ENCODE data around the gene GBE1.

GBE1 gene

GRCh38 chr3:81466201-81466560 is 295.3 kb downstream of the GBE1 start:
- Histone ChIP-seq H3K4me1 (ENCODE audit: insufficient read depth, insufficient read length) (no peaks in the 10 kb centered on the region), H3K9me3 (ENCODE audit: insufficient read depth, low read length) (no peaks in the 10 kb centered on the region), H3K4me3 (ENCODE audit: insufficient read length, low read depth) (no peak overlapping the region), H3K9ac (ENCODE audit: insufficient read length, low read depth) (no peak overlapping the region), H3K27me3 (ENCODE audit: insufficient read depth, insufficient read length) (no peaks in the 10 kb centered on the region), H3K36me3 (ENCODE audit: insufficient read depth, insufficient read length, low read length) (no peaks in the 10 kb centered on the region)
- no peak for DNase-seq (ENCODE audit: low read depth, low spot score)
- TF ChIP-seq SUZ12 (IDR thresholded peaks at IDR 0.05; ENCODE audit: extremely low read depth, insufficient read depth, insufficient read length): no peak
- no peak for TF ChIP-seq YY1 (IDR thresholded peaks at IDR 0.05; ENCODE audit: insufficient read depth, insufficient read length)
- no peak for TF ChIP-seq ZNF274 (IDR thresholded peaks at IDR 0.05; ENCODE audit: low read depth, low read length)

GRCh38 chr3:81465510-81466200 is 295.8 kb downstream of the GBE1 start:
- H3K36me3 ChIP-seq (ENCODE audit: insufficient read depth, insufficient read length, low read length): no peaks in the 10 kb centered on the region
- DNase-seq (ENCODE audit: low read depth, low spot score): no peak
- no peaks in the 10 kb centered on the region for H3K27me3 ChIP-seq (ENCODE audit: insufficient read depth, insufficient read length)
- no peak overlapping the region for H3K9ac ChIP-seq (ENCODE audit: insufficient read length, low read depth)
- H3K4me1 ChIP-seq (ENCODE audit: insufficient read depth, insufficient read length): no peaks in the 10 kb centered on the region
- TF ChIP-seq SUZ12 (IDR thresholded peaks at IDR 0.05; ENCODE audit: extremely low read depth, insufficient read depth, insufficient read length) (no peak), ZNF274 (IDR thresholded peaks at IDR 0.05; ENCODE audit: low read depth, low read length) (no peak), YY1 (IDR thresholded peaks at IDR 0.05; ENCODE audit: insufficient read depth, insufficient read length) (no peak)
- no peak overlapping the region for H3K4me3 ChIP-seq (ENCODE audit: insufficient read length, low read depth)
- H3K9me3 ChIP-seq (ENCODE audit: insufficient read depth, low read length): no peaks in the 10 kb centered on the region

- H3K4me3 ChIP-seq (ENCODE audit: insufficient read length, low read depth): no peak overlapping the region
- TF ChIP-seq SUZ12 (IDR thresholded peaks at IDR 0.05; ENCODE audit: extremely low read depth, insufficient read depth, insufficient read length) (no peak), ZNF274 (IDR thresholded peaks at IDR 0.05; ENCODE audit: low read depth, low read length) (no peak), YY1 (IDR thresholded peaks at IDR 0.05; ENCODE audit: insufficient read depth, insufficient read length) (no peak)
- no peaks in the 10 kb centered on the region for H3K9me3 ChIP-seq (ENCODE audit: insufficient read depth, low read length)
- no peaks in the 10 kb centered on the region for H3K4me1 ChIP-seq (ENCODE audit: insufficient read depth, insufficient read length)
- no peaks in the 10 kb centered on the region for H3K36me3 ChIP-seq (ENCODE audit: insufficient read depth, insufficient read length, low read length)
- H3K9ac ChIP-seq (ENCODE audit: insufficient read length, low read depth): no peak overlapping the region
- DNase-seq (ENCODE audit: low read depth, low spot score): no peak
- H3K27me3 ChIP-seq (ENCODE audit: insufficient read depth, insufficient read length): no peaks in the 10 kb centered on the region
Measured at GRCh38 chr3:81463781-81464180, 297.7 kb downstream of the GBE1 start.

- Histone ChIP-seq H3K27me3 (ENCODE audit: insufficient read depth, insufficient read length) (no peaks in the 10 kb centered on the region), H3K4me1 (ENCODE audit: insufficient read depth, insufficient read length) (no peaks in the 10 kb centered on the region), H3K4me3 (ENCODE audit: insufficient read length, low read depth) (no peak overlapping the region), H3K36me3 (ENCODE audit: insufficient read depth, insufficient read length, low read length) (no peaks in the 10 kb centered on the region), H3K9me3 (ENCODE audit: insufficient read depth, low read length) (no peaks in the 10 kb centered on the region), H3K9ac (ENCODE audit: insufficient read length, low read depth) (no peak overlapping the region)
- no peak for DNase-seq (ENCODE audit: low read depth, low spot score)
- no peak for TF ChIP-seq YY1 (IDR thresholded peaks at IDR 0.05; ENCODE audit: insufficient read depth, insufficient read length)
- no peak for TF ChIP-seq SUZ12 (IDR thresholded peaks at IDR 0.05; ENCODE audit: extremely low read depth, insufficient read depth, insufficient read length)
- no peak for TF ChIP-seq ZNF274 (IDR thresholded peaks at IDR 0.05; ENCODE audit: low read depth, low read length)
Measured at GRCh38 chr3:81462921-81463320, 298.5 kb downstream of the GBE1 start.

GRCh38 chr3:81459733-81460132 is 301.7 kb downstream of the GBE1 start:
- Histone ChIP-seq H3K4me1 (ENCODE audit: insufficient read depth, insufficient read length) (no peaks in the 10 kb centered on the region), H3K36me3 (ENCODE audit: insufficient read depth, insufficient read length, low read length) (no peaks in the 10 kb centered on the region), H3K4me3 (ENCODE audit: insufficient read length, low read depth) (no peak overlapping the region), H3K27me3 (ENCODE audit: insufficient read depth, insufficient read length) (no peaks in the 10 kb centered on the region), H3K9ac (ENCODE audit: insufficient read length, low read depth) (no peak overlapping the region), H3K9me3 (ENCODE audit: insufficient read depth, low read length) (no peaks in the 10 kb centered on the region)
- DNase-seq (ENCODE audit: low read depth, low spot score): no peak
- no peak for TF ChIP-seq SUZ12 (IDR thresholded peaks at IDR 0.05; ENCODE audit: extremely low read depth, insufficient read depth, insufficient read length)

GRCh38 chr3:81452418-81452817 is 309.0 kb downstream of the GBE1 start:
- no peak overlapping the region for H3K9ac ChIP-seq (ENCODE audit: insufficient read length, low read depth)
- no peaks in the 10 kb centered on the region for H3K4me1 ChIP-seq (ENCODE audit: insufficient read depth, insufficient read length)
- no peaks in the 10 kb centered on the region for H3K27me3 ChIP-seq (ENCODE audit: insufficient read depth, insufficient read length)
- no peaks in the 10 kb centered on the region for H3K36me3 ChIP-seq (ENCODE audit: insufficient read depth, insufficient read length, low read length)
- TF ChIP-seq YY1 (IDR thresholded peaks at IDR 0.05; ENCODE audit: insufficient read depth, insufficient read length): no peak
- H3K4me3 ChIP-seq (ENCODE audit: insufficient read length, low read depth): no peak overlapping the region
- no peak for DNase-seq (ENCODE audit: low read depth, low spot score)
- no peaks in the 10 kb centered on the region for H3K9me3 ChIP-seq (ENCODE audit: insufficient read depth, low read length)

GRCh38 chr3:81451611-81452010 is 309.8 kb downstream of the GBE1 start:
- Histone ChIP-seq H3K27me3 (ENCODE audit: insufficient read depth, insufficient read length) (no peaks in the 10 kb centered on the region), H3K4me3 (ENCODE audit: insufficient read length, low read depth) (no peak overlapping the region), H3K9ac (ENCODE audit: insufficient read length, low read depth) (no peak overlapping the region), H3K4me1 (ENCODE audit: insufficient read depth, insufficient read length) (no peaks in the 10 kb centered on the region), H3K9me3 (ENCODE audit: insufficient read depth, low read length) (no peaks in the 10 kb centered on the region), H3K36me3 (ENCODE audit: insufficient read depth, insufficient read length, low read length) (no peaks in the 10 kb centered on the region)
- no peak for TF ChIP-seq ZNF274 (IDR thresholded peaks at IDR 0.05; ENCODE audit: low read depth, low read length)
- TF ChIP-seq SUZ12 (IDR thresholded peaks at IDR 0.05; ENCODE audit: extremely low read depth, insufficient read depth, insufficient read length): no peak
- no peak for TF ChIP-seq YY1 (IDR thresholded peaks at IDR 0.05; ENCODE audit: insufficient read depth, insufficient read length)
- DNase-seq (ENCODE audit: low read depth, low spot score): no peak

- no peak for DNase-seq (ENCODE audit: low read depth, low spot score)
- Histone ChIP-seq H3K9ac (ENCODE audit: insufficient read length, low read depth) (no peak overlapping the region), H3K27me3 (ENCODE audit: insufficient read depth, insufficient read length) (no peaks in the 10 kb centered on the region), H3K36me3 (ENCODE audit: insufficient read depth, insufficient read length, low read length) (no peaks in the 10 kb centered on the region), H3K9me3 (ENCODE audit: insufficient read depth, low read length) (no peaks in the 10 kb centered on the region), H3K4me1 (ENCODE audit: insufficient read depth, insufficient read length) (no peaks in the 10 kb centered on the region), H3K4me3 (ENCODE audit: insufficient read length, low read depth) (no peak overlapping the region)
- no peak for TF ChIP-seq SUZ12 (IDR thresholded peaks at IDR 0.05; ENCODE audit: extremely low read depth, insufficient read depth, insufficient read length)
- TF ChIP-seq YY1 (IDR thresholded peaks at IDR 0.05; ENCODE audit: insufficient read depth, insufficient read length): no peak
- no peak for TF ChIP-seq ZNF274 (IDR thresholded peaks at IDR 0.05; ENCODE audit: low read depth, low read length)
Measured at GRCh38 chr3:81451140-81451539, 310.3 kb downstream of the GBE1 start.
